K562 (cell line): ENCODE measurements around the gene LEPR. TPM values are rescaled to one million over a fixed set of nuclear protein-coding genes. Genes with fewer than 3 reads are reported as not detected.

Experiments
- ATAC-seq: fragments of 200-7000 bp; cut with Tn5 transposase; 3 replicates; pipeline ENCODE4 v1.9.1; 2020; ENCODE audit warnings: moderate library complexity
- BruUV-seq: library from RNA; stranded (reverse); fragments of 400-500 nt; replicated peaks from 2 replicates; lab custom pipeline; 2021; lab: Mats Ljungman, UMichigan
- CTCF ChIA-PET: fragments of 300-600 bp; formaldehyde crosslinking; extraction: SDS; loops from one replicate; lab custom pipeline; 2021; ENCODE audit warnings: low intra/inter-chr PET ratio; lab: Yijun Ruan, JAX
- POLR2A ChIA-PET: fragments of 300-600, 350-650 bp; sonication (Branson Sonifier 250); formaldehyde crosslinking; extraction: SDS; loops from one replicate; lab custom pipeline; 2021; ENCODE audit warnings: antibody characterized with exemption, inconsistent platforms; lab: Yijun Ruan, JAX
- DNase-seq, 4 experiments: peaks; one replicate each; pipeline versions ENCODE4 v3.0.0 to v3.0.0-alpha.2; 2011 to 2018; ENCODE audit warnings: low spot score in 3 of 4, mixed read lengths in 3 of 4; ENCODE audit errors: extremely low read depth in 1 of 4
- FAIRE-seq: peaks from 2 replicates; lab custom pipeline; 2011; peaks lifted over from hg19 to GRCh38; lab: Jason Lieb, UNC
- H2AFZ ChIP-seq: 2 replicates; pipeline ENCODE4 v1.6.0; 2011; ENCODE audit warnings: low read depth, low read length, control low read depth, inconsistent platforms
- H3K27ac ChIP-seq: fragments of 200-600 bp; 3 replicates; pipeline ENCODE4 v1.8.0; 2011; ENCODE audit warnings: low read depth, mild to moderate bottlenecking, control low read depth, inconsistent platforms, low read length, moderate library complexity, mixed read lengths; ENCODE audit errors: extremely low read depth
- H3K27me3 ChIP-seq, 2 experiments: fragments of 300-600 bp in 1 of 2; 2 replicates in 1 of 2; 3 replicates in 1 of 2; pipeline versions ENCODE4 v1.6.0 to v1.8.0; 2011; ENCODE audit warnings: inconsistent platforms in 2 of 2, low read length in 2 of 2, mild to moderate bottlenecking in 1 of 2, mixed read lengths in 1 of 2, moderate library complexity in 1 of 2; ENCODE audit not compliant: control insufficient read depth in 2 of 2, insufficient read depth in 2 of 2
- H3K36me3 ChIP-seq: fragments of 300-600 bp; 3 replicates; pipeline ENCODE4 v1.8.0; 2011; ENCODE audit warnings: mild to moderate bottlenecking, low read length, inconsistent platforms; ENCODE audit not compliant: control insufficient read depth, insufficient read depth
- H3K4me1 ChIP-seq, 2 experiments: fragments of 200-600 bp in 1 of 2; replicated peaks in 1 of 2; 2 replicates in 1 of 2; 3 replicates in 1 of 2; pipeline versions ENCODE4 v1.5.1 to v1.8.0; 2011; ENCODE audit warnings: inconsistent platforms in 2 of 2, low read length in 2 of 2, mild to moderate bottlenecking in 1 of 2, mixed read lengths in 1 of 2, moderate library complexity in 1 of 2; ENCODE audit not compliant: control insufficient read depth in 2 of 2, insufficient read depth in 2 of 2
- H3K4me2 ChIP-seq: 2 replicates; pipeline ENCODE4 v1.6.1; 2011; ENCODE audit warnings: low read length, control low read depth, inconsistent platforms, mixed read lengths; ENCODE audit not compliant: insufficient read depth
- H3K4me3 ChIP-seq: fragments of 200-600 bp; sonication (generic), shearing (Covaris generic); 2 replicates; pipeline ENCODE4 v1.5.1; 2016; ENCODE audit warnings: control low read depth, inconsistent platforms
- H3K79me2 ChIP-seq: fragments of 200-600 bp; 3 replicates; pipeline ENCODE4 v1.8.0; 2011; ENCODE audit warnings: low read length, inconsistent platforms; ENCODE audit not compliant: control insufficient read depth, insufficient read depth
- H3K9ac ChIP-seq, 2 experiments: 2 replicates each; pipeline versions ENCODE4 v1.6.0 to v1.6.1; 2011; ENCODE audit warnings: low read depth in 2 of 2, low read length in 2 of 2, control low read depth in 1 of 2, inconsistent platforms in 1 of 2, mild to moderate bottlenecking in 1 of 2, mixed read lengths in 1 of 2; ENCODE audit not compliant: insufficient read depth in 1 of 2
- H3K9me1 ChIP-seq: one replicate; pipeline ENCODE4 v1.6.0; 2011; ENCODE audit warnings: inconsistent platforms, mild to moderate bottlenecking, low read length, moderate library complexity; ENCODE audit not compliant: control insufficient read depth, insufficient read depth
- H3K9me3 ChIP-seq: replicated peaks from 2 replicates; pipeline ENCODE4 v1.5.1; 2011; ENCODE audit warnings: low read depth, low read length, inconsistent platforms; ENCODE audit not compliant: control insufficient read depth, insufficient read depth
- H4K20me1 ChIP-seq: replicated peaks from 2 replicates; pipeline ENCODE4 v1.6.1; 2011; ENCODE audit warnings: low read length, inconsistent platforms, mixed read lengths; ENCODE audit not compliant: control insufficient read depth, insufficient read depth
- C11orf30 ChIP-seq: fragments of 450-650 bp; IDR thresholded peaks from 2 replicates; pipeline ENCODE4 v1.6.1; 2016; ENCODE audit warnings: low read depth, mild to moderate bottlenecking
- FIP1L1 ChIP-seq: fragments of 200-400 bp; formaldehyde crosslinking; IDR thresholded peaks from 2 replicates; pipeline ENCODE4 v1.6.1; 2018; ENCODE audit warnings: mild to moderate bottlenecking, low read depth, low read length; ENCODE audit not compliant: poor library complexity, severe bottlenecking
- FOSL1 ChIP-seq: fragments of 200-800 bp; sonication (Bioruptor generic); conservative IDR thresholded peaks from 2 replicates; pipeline ENCODE4 v1.6.1; 2016; ENCODE audit warnings: missing genetic modification characterization, missing compliant biosample characterization
- L3MBTL2 ChIP-seq: fragments of 450-650 bp; IDR thresholded peaks from 2 replicates; pipeline ENCODE4 v1.6.1; 2016; ENCODE audit warnings: mild to moderate bottlenecking, moderate library complexity
- MEIS2 ChIP-seq: fragments of 450-650 bp; IDR thresholded peaks from 2 replicates; pipeline ENCODE4 v1.6.1; 2014; ENCODE audit warnings: mild to moderate bottlenecking; ENCODE audit not compliant: partially characterized antibody
- PHF8 ChIP-seq: fragments of 200-600 bp; sonication (generic); IDR thresholded peaks from 2 replicates; pipeline ENCODE4 v1.6.1; 2012; ENCODE audit warnings: mixed run types, mild to moderate bottlenecking, inconsistent platforms, low read length, moderate library complexity, borderline replicate concordance
- SIX5 ChIP-seq, 2 experiments: IDR thresholded peaks; 2 replicates each; pipeline ENCODE4 v1.6.1; 2011; ENCODE audit warnings: low read length in 2 of 2, borderline replicate concordance in 1 of 2, low read depth in 1 of 2, mild to moderate bottlenecking in 1 of 2, moderate library complexity in 1 of 2; ENCODE audit not compliant: insufficient read depth in 1 of 2
- TCF3 ChIP-seq: sonication (generic); formaldehyde crosslinking; IDR thresholded peaks from 2 replicates; pipeline ENCODE4 v1.4.0; 2020; ENCODE audit warnings: mild to moderate bottlenecking, missing genetic modification reagents
- ZNF316 ChIP-seq: fragments of 450-650 bp; IDR thresholded peaks from 2 replicates; pipeline ENCODE4 v1.6.1; 2016
- ZNF583 ChIP-seq: fragments of 250-450 bp; sonication (Bioruptor Pico); IDR thresholded peaks from 2 replicates; pipeline ENCODE4 v1.4.0; 2020
- ZNF644 ChIP-seq: fragments of 200-800 bp; sonication (Bioruptor generic); IDR thresholded peaks from 2 replicates; pipeline ENCODE4 v1.6.1; 2016; ENCODE audit warnings: low read depth, missing genetic modification characterization, missing compliant biosample characterization
- WGBS: fragments of 100-300 bp; shearing (Covaris generic); methylation state at CpG from one replicate; pipeline ENCODE4 v1.1.6; 2016; ENCODE audit warnings: low coverage, mixed read lengths; ENCODE audit not compliant: insufficient coverage; ENCODE audit errors: missing lambda C conversion rate; 5-methylcytosine and 5-hydroxymethylcytosine counted together
- in situ Hi-C: fragments of 300-500 bp; cut with MboI; formaldehyde crosslinking; loops from 4 replicates; pipeline ENCODE4 v1.15.0; 2018; ENCODE audit warnings: inconsistent platforms, mixed read lengths
- intact Hi-C: fragments of 100-400 bp; cut with micrococcal nuclease; formaldehyde crosslinking; loops from 2 replicates; pipeline ENCODE4 v1.14.2; 2022
- polyA plus RNA-seq, 8 experiments: library from polyadenylated mRNA; depleted of rRNA in 4 of 8; stranded (reverse) in 5 of 8; unstranded in 3 of 8; fragments of >200 nt; fragmentation: Nextera tagmentation in 2 of 8; fragmentation: Illumina TruSeq in 1 of 8; extraction: Ambion mirVana in 2 of 8; extraction: Trizol in 1 of 8; gene quantifications; 2 replicates each; pipeline versions ENCODE4 v1.2.1 to v1.2.3, GENCODE V29; 2011 to 2014; ENCODE audit warnings: inconsistent platforms in 1 of 8, missing spikeins in 1 of 8
- total RNA-seq, 7 experiments: library from RNA; depleted of rRNA in 6 of 7; stranded (reverse); fragments of >200 nt in 6 of 7; fragmentation: Illumina TruSeq in 2 of 7; extraction: Trizol in 2 of 7; gene quantifications; 2 replicates each; pipeline versions ENCODE4 v1.2.1 to v1.2.3, GENCODE V29; 2011 to 2021; ENCODE audit warnings: low replicate concordance in 1 of 7
- TF ChIP-seq, protein P1 (sequence below): fragments of 450-650 bp; IDR thresholded peaks from 2 replicates; pipeline ENCODE4 v1.6.1; 2016
- TF ChIP-seq, protein P2 (sequence below): sonication (generic); IDR thresholded peaks from 2 replicates; pipeline ENCODE4 v1.6.1; 2016
- TF ChIP-seq, protein P3 (sequence below), 2 experiments: IDR thresholded peaks in 1 of 2; conservative IDR thresholded peaks in 1 of 2; 2 replicates each; pipeline ENCODE4 v1.6.1; 2016; ENCODE audit warnings: low read depth in 2 of 2, mild to moderate bottlenecking in 1 of 2, missing compliant biosample characterization in 1 of 2, missing genetic modification characterization in 1 of 2, moderate library complexity in 1 of 2
- TF ChIP-seq, protein P4 (sequence below): fragments of 450-650 bp; IDR thresholded peaks from 2 replicates; pipeline ENCODE4 v1.6.1; 2018; ENCODE audit warnings: mild to moderate bottlenecking, low read depth; ENCODE audit not compliant: partially characterized antibody

The LEPR gene
- total and polyA plus RNA-seq, 9 of the 15 experiments (the other 6 are each of a cell fraction or from before 2014, with no cell fraction given) = 12.2 to 111 (median 43.1) TPM

DNA sequence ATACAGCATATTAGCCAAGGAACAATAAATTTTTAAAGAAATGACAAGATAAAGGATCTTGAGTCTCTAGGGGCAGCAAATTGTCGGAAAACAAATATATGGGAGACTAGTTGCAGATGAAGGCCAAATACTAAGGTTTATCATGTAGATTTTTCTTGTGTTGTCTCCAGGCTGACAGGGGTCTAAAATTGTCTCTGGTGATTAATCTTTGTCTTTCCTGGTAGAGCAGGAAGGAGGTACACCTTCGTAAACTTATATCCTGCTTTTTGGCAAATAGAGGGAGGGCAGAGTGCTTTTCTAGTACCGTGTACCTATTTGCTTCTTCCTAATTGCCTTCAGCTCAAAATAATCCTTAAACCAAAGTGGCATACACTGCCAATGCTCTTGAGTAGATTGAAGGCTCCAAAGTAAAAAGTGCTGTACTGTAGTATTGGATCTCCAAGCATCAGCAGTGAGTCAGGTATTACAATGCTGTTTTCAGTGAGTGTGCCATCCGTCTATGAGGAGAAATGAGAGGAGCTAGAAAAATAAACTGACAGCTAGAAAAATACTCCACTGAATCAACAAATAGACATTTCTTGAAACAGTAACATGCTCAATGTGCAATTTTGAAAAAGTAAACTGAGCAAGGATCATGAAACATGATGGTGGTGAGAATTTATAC lies 1.8 kb upstream of the LEPR start:
- POLR2A ChIA-PET = interaction anchor here (0.6 to 2.7 kb wide), 6 partner anchors 11 to 686 kb away, joined by 3 to 7 read pairs (median 3); no protein-coding TSS in a partner anchor
- no peaks in the 10 kb centered on the region for H3K9me1 ChIP-seq
- FAIRE-seq = no peak
- in situ Hi-C loops (loop anchor here (5.0 kb wide), 1 partner anchor 181 kb away; no protein-coding TSS in a partner anchor), intact Hi-C loops (no loop called here)
- H3K27me3 ChIP-seq = no peaks in the 10 kb centered on the region
- BruUV-seq = no TSS peak
- H3K4me1 ChIP-seq = peaks cover 26 to 54% of the 10 kb centered on the region in 2 experiments
- peak overlapping the region; percentile 95 for H3K4me2 ChIP-seq
- H3K27ac ChIP-seq = peak overlapping the region; percentile 85
- peak overlapping the region; percentile 58 for H2AFZ ChIP-seq
- CTCF ChIA-PET = no interaction called here
- DNase-seq = peak in 1 of 4 experiments; percentile 46
- 22% methylated on average over 4 of the region's 4 CpGs for WGBS
- ATAC-seq = no peak
- H3K9me3 ChIP-seq = no peaks in the 10 kb centered on the region
- no peak overlapping the region for H3K4me3 ChIP-seq
- no peaks in the 10 kb centered on the region; the same call in 1 of the 2 replicates for H4K20me1 ChIP-seq
- H3K36me3 ChIP-seq = peaks cover 25% of the 10 kb centered on the region
- peaks cover 34% of the 10 kb centered on the region for H3K79me2 ChIP-seq
- H3K9ac ChIP-seq = peak overlapping the region in 1 of 2 experiments; percentile 68; a peak in 3 of 4 replicates
- TF ChIP-seq FOSL1 (tag) (peak; percentile 49), L3MBTL2 (no peak), PHF8 (no peak), TCF3 (CRISPR knock-in tag) (no peak), FIP1L1 (no peak), SIX5 (IDR thresholded peaks at IDR 0.05; ENCODE audit: borderline replicate concordance in 1 of 2, insufficient read depth in 1 of 2, low read depth in 1 of 2, low read length in 2 of 2) (no peak), MEIS2 (peak; percentile 74), C11orf30 (peak; percentile 33; the same call in 1 of the 2 replicates), ZNF644 (no peak), ZNF583 (CRISPR knock-in tag) (no peak), ZNF316 (peak; percentile 70)
- TF ChIP-seq, protein P1, sequence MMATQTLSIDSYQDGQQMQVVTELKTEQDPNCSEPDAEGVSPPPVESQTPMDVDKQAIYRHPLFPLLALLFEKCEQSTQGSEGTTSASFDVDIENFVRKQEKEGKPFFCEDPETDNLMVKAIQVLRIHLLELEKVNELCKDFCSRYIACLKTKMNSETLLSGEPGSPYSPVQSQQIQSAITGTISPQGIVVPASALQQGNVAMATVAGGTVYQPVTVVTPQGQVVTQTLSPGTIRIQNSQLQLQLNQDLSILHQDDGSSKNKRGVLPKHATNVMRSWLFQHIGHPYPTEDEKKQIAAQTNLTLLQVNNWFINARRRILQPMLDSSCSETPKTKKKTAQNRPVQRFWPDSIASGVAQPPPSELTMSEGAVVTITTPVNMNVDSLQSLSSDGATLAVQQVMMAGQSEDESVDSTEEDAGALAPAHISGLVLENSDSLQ = peak; percentile 68; the same call in 1 of the 2 replicates
- TF ChIP-seq, protein P2, sequence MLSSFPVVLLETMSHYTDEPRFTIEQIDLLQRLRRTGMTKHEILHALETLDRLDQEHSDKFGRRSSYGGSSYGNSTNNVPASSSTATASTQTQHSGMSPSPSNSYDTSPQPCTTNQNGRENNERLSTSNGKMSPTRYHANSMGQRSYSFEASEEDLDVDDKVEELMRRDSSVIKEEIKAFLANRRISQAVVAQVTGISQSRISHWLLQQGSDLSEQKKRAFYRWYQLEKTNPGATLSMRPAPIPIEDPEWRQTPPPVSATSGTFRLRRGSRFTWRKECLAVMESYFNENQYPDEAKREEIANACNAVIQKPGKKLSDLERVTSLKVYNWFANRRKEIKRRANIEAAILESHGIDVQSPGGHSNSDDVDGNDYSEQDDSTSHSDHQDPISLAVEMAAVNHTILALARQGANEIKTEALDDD = 0 out of 2 replicates have a peak, but pooled peaks have one; percentile 30
- TF ChIP-seq, protein P3, sequence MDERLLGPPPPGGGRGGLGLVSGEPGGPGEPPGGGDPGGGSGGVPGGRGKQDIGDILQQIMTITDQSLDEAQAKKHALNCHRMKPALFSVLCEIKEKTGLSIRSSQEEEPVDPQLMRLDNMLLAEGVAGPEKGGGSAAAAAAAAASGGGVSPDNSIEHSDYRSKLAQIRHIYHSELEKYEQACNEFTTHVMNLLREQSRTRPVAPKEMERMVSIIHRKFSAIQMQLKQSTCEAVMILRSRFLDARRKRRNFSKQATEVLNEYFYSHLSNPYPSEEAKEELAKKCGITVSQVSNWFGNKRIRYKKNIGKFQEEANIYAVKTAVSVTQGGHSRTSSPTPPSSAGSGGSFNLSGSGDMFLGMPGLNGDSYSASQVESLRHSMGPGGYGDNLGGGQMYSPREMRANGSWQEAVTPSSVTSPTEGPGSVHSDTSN (CRISPR knock-in tag; IDR thresholded peaks at IDR 0.05; ENCODE audit: low read depth) = no peak
- TF ChIP-seq, protein P3 (tag; conservative IDR thresholded peaks at IDR 0.05; ENCODE audit: low read depth) = peak; percentile 68
- TF ChIP-seq, protein P4, sequence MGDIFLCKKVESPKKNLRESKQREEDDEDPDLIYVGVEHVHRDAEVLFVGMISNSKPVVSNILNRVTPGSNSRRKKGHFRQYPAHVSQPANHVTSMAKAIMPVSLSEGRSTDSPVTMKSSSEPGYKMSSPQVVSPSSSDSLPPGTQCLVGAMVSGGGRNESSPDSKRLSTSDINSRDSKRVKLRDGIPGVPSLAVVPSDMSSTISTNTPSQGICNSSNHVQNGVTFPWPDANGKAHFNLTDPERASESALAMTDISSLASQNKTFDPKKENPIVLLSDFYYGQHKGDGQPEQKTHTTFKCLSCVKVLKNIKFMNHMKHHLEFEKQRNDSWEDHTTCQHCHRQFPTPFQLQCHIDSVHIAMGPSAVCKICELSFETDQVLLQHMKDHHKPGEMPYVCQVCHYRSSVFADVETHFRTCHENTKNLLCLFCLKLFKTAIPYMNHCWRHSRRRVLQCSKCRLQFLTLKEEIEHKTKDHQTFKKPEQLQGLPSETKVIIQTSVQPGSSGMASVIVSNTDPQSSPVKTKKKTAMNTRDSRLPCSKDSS = no peak
